HepG2 (cell line): ENCODE data around the gene NOTO. TPM values are rescaled to one million over a fixed set of nuclear protein-coding genes. Genes with fewer than 3 reads are reported as not detected.

Source experiments
- AGO2 ChIP-seq: fragments of 200-400 bp; formaldehyde crosslinking; optimal IDR thresholded peaks from 2 replicates; pipeline ENCODE3; 2017; ENCODE audit warnings: mild to moderate bottlenecking, low read depth, low read length, moderate library complexity
- FOXK2 ChIP-seq: fragments of 450-650 bp; IDR thresholded peaks from 2 replicates; pipeline ENCODE4 v1.6.1; 2016
- GZF1 ChIP-seq: sonication (generic); formaldehyde crosslinking; IDR thresholded peaks from 2 replicates; pipeline ENCODE4 v1.5.1; 2020; ENCODE audit warnings: mild to moderate bottlenecking, missing genetic modification reagents
- HNF4A ChIP-seq: sonication (generic); formaldehyde crosslinking; IDR thresholded peaks from 2 replicates; pipeline ENCODE4 v1.4.0; 2020; ENCODE audit warnings: missing genetic modification reagents
- ISX ChIP-seq: sonication (generic); formaldehyde crosslinking; conservative IDR thresholded peaks from 2 replicates; pipeline ENCODE4 v1.5.0; 2020; ENCODE audit warnings: missing genetic modification reagents
- JUNB ChIP-seq: sonication (generic); formaldehyde crosslinking; IDR thresholded peaks from 2 replicates; pipeline ENCODE4 v1.8.0; 2022; ENCODE audit warnings: missing genetic modification reagents, mild to moderate bottlenecking, borderline replicate concordance
- MAFK ChIP-seq, 2 experiments: IDR thresholded peaks in 1 of 2; conservative IDR thresholded peaks in 1 of 2; 2 replicates each; pipeline ENCODE4 v1.6.1; 2011; ENCODE audit warnings: improper control_type of control experiment in 2 of 2, low read length in 2 of 2
- MBNL3 ChIP-seq: fragments of 250-450 bp; sonication (Bioruptor Pico); conservative IDR thresholded peaks from 2 replicates; pipeline ENCODE4 v1.8.0; 2022; ENCODE audit warnings: mild to moderate bottlenecking, inconsistent platforms
- NCOA1 ChIP-seq: sonication (generic); formaldehyde crosslinking; IDR thresholded peaks from 2 replicates; pipeline ENCODE4 v1.9.0; 2021; ENCODE audit warnings: missing genetic modification reagents
- YEATS4 ChIP-seq: sonication (generic); formaldehyde crosslinking; IDR thresholded peaks from 2 replicates; pipeline ENCODE4 v1.4.0; 2020; ENCODE audit warnings: missing genetic modification reagents, borderline replicate concordance
- ZBTB7A ChIP-seq: sonication (generic); formaldehyde crosslinking; IDR thresholded peaks from 2 replicates; pipeline ENCODE4 v1.8.0; 2022; ENCODE audit warnings: mild to moderate bottlenecking, missing genetic modification reagents
- ZFX ChIP-seq: sonication (generic); formaldehyde crosslinking; IDR thresholded peaks from 2 replicates; pipeline ENCODE4 v1.4.0; 2020; ENCODE audit warnings: mild to moderate bottlenecking, low read depth, missing genetic modification reagents, moderate library complexity
- ZNF180 ChIP-seq: sonication (generic); formaldehyde crosslinking; IDR thresholded peaks from 2 replicates; pipeline ENCODE4 v1.4.0; 2020; ENCODE audit warnings: low read depth, missing genetic modification reagents, borderline replicate concordance
- ZNF350 ChIP-seq: sonication (generic); formaldehyde crosslinking; IDR thresholded peaks from 2 replicates; pipeline ENCODE4 v1.4.0; 2020; ENCODE audit warnings: mild to moderate bottlenecking, low read depth, missing genetic modification reagents, borderline replicate concordance
- ZNF674 ChIP-seq: sonication (generic); formaldehyde crosslinking; IDR thresholded peaks from 2 replicates; pipeline ENCODE4 v1.5.0; 2020; ENCODE audit warnings: low read depth, mild to moderate bottlenecking, missing genetic modification reagents
- ZNF776 ChIP-seq: sonication (generic); formaldehyde crosslinking; IDR thresholded peaks from 2 replicates; pipeline ENCODE4 v1.4.0; 2020; ENCODE audit warnings: mild to moderate bottlenecking, missing genetic modification reagents
- ZSCAN12 ChIP-seq: sonication (generic); formaldehyde crosslinking; IDR thresholded peaks from 2 replicates; pipeline ENCODE4 v1.9.0; 2021; ENCODE audit warnings: mild to moderate bottlenecking, missing genetic modification reagents
- polyA plus RNA-seq, 8 experiments: library from polyadenylated mRNA; depleted of rRNA in 3 of 8; stranded (reverse) in 7 of 8; unstranded in 1 of 8; fragments of >200 nt; fragmentation: Illumina TruSeq in 4 of 8; extraction: Trizol in 4 of 8; gene quantifications; 2 replicates each; pipeline versions ENCODE4 v1.2.1 to v1.2.3, GENCODE V29; 2011 to 2016; ENCODE audit warnings: low read depth in 4 of 8, missing spikeins in 1 of 8, mixed read lengths in 1 of 8; ENCODE audit not compliant: insufficient read depth in 1 of 8
- total RNA-seq, 5 experiments: library from RNA; depleted of rRNA; stranded (reverse); fragments of >200 nt; fragmentation: Illumina TruSeq; extraction: Trizol; gene quantifications; 2 replicates each; pipeline ENCODE4 v1.2.3, GENCODE V29; 2016; ENCODE audit warnings: low read depth in 1 of 5
- TF ChIP-seq, protein P1 (sequence below): sonication (generic); formaldehyde crosslinking; IDR thresholded peaks from 2 replicates; pipeline ENCODE4 v1.4.0; 2020; ENCODE audit warnings: mild to moderate bottlenecking, missing genetic modification reagents
- TF ChIP-seq, protein P2 (sequence below): IDR thresholded peaks from 2 replicates; pipeline ENCODE4 v1.6.1; 2016
- TF ChIP-seq, protein P3 (sequence below): IDR thresholded peaks from 2 replicates; pipeline ENCODE4 v1.6.1; 2016; ENCODE audit warnings: low read depth

The NOTO gene
- total and polyA plus RNA-seq, 2 of the 13 experiments (the other 11 are each of a cell fraction or from before 2014, with no cell fraction given), result not detected

DNA sequence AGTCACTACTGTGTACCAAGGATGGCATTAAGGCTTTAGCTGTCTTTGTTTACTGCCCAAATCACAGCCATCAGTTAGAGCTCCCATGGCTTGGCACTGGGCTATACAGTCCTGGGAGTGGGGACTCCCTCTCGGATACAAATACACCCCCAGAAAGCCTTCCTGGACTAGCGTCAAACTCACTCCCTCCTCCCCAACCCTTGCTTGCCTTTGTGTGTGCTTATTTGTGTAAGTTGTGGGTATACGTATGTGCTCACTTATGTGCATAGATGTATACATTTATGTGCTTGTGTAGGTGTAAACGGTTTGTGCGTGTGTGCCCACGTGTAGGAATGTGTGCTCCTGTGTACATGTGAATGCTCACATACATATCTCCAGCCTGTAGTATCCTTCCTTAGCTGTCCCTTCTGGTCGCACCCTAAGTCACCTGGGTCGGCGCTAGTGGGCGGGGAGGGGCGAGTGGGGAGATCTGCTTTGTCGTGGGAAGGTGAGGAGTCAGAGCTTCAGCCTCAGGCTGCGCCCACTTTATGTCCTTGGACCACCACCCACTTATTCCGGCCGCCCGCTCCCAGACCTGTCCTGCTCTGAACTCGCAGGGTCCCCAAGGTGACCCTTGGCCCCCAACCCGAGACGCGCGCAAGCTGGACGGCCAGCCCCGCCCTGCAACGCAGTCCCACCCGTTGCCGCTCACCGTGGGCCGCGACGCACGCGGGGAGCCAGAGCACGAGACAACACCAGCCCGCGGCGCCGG is 30.2 kb downstream of the NOTO start (continued):
- TF ChIP-seq GZF1 (CRISPR knock-in tag), result no peak
- no peak for TF ChIP-seq YEATS4
- 0 out of 2 replicates have a peak, but pooled peaks have one; percentile 48 for TF ChIP-seq ZBTB7A (CRISPR knock-in tag)
- peak; percentile 28 for TF ChIP-seq ZNF776
- TF ChIP-seq JUNB, result no peak
- no peak for TF ChIP-seq ZFX
- TF ChIP-seq HNF4A (CRISPR knock-in tag), result no peak; the same call in 1 of the 2 replicates
- TF ChIP-seq, protein P1, sequence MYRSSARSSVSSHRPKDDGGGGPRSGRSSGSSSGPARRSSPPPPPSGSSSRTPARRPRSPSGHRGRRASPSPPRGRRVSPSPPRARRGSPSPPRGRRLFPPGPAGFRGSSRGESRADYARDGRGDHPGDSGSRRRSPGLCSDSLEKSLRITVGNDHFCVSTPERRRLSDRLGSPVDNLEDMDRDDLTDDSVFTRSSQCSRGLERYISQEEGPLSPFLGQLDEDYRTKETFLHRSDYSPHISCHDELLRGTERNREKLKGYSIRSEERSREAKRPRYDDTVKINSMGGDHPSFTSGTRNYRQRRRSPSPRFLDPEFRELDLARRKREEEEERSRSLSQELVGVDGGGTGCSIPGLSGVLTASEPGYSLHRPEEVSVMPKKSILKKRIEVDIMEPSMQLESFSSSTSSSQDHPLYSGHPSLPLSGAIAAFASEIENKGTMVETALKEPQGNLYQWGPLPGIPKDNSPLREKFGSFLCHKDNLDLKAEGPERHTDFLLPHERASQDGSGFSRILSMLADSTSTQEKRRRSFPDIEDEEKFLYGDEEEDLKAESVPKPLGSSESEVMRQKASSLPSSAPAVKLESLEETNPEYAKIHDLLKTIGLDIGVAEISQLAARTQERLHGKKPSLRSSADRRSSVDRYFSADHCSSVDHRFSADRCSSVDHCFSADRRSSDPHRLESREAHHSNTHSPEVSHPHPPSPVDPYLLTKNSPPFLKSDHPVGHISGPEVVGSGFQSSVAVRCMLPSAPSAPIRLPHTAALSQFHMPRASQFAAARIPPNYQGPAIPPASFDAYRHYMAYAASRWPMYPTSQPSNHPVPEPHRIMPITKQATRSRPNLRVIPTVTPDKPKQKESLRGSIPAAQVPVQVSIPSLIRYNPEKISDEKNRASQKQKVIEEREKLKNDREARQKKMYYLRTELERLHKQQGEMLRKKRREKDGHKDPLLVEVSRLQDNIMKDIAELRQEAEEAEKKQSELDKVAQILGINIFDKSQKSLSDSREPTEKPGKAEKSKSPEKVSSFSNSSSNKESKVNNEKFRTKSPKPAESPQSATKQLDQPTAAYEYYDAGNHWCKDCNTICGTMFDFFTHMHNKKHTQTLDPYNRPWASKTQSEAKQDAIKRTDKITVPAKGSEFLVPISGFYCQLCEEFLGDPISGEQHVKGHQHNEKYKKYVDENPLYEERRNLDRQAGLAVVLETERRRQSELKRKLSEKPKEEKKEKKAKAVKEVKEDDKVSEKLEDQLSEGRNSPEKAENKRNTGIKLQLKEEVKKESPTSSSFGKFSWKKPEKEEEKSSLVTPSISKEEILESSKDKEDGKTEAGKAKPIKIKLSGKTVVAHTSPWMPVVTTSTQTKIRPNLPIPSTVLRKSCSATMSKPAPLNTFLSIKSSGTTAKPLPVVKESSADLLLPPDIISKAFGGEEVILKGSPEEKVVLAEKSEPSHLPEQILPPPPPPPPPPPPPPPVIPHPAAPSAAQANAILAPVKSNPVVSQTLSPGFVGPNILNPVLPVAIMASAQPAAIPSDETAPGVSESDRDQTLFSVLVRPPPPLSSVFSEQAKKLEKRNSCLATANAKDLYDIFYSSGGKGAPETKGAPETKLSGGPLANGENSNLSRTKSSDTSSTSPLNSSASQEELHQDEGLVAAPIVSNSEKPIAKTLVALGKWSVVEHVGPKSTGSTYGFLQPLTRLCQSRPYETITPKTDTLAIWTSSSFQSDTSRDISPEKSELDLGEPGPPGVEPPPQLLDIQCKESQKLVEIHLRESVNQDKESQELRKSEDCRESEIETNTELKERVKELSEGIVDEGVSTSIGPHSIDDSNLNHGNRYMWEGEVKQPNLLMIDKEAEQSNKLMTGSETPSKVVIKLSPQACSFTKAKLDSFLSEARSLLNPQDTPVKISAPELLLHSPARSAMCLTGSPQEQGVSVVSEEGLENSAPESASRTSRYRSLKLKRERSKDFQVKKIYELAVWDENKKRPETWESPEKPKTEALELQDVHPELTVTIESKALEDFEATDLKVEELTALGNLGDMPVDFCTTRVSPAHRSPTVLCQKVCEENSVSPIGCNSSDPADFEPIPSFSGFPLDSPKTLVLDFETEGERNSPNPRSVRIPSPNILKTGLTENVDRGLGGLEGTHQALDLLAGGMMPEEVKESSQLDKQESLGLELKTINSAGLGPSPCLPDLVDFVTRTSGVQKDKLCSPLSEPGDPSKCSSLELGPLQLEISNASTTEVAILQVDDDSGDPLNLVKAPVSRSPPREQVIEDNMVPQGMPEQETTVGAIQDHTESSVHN (CRISPR knock-in tag), result 0 out of 2 replicates have a peak, but pooled peaks have one; percentile 38
- TF ChIP-seq AGO2, result no peak
- no peak for TF ChIP-seq ISX (CRISPR knock-in tag)
- TF ChIP-seq, protein P2, sequence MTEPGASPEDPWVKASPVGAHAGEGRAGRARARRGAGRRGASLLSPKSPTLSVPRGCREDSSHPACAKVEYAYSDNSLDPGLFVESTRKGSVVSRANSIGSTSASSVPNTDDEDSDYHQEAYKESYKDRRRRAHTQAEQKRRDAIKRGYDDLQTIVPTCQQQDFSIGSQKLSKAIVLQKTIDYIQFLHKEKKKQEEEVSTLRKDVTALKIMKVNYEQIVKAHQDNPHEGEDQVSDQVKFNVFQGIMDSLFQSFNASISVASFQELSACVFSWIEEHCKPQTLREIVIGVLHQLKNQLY (CRISPR knock-in tag), result no peak
- TF ChIP-seq, protein P3, sequence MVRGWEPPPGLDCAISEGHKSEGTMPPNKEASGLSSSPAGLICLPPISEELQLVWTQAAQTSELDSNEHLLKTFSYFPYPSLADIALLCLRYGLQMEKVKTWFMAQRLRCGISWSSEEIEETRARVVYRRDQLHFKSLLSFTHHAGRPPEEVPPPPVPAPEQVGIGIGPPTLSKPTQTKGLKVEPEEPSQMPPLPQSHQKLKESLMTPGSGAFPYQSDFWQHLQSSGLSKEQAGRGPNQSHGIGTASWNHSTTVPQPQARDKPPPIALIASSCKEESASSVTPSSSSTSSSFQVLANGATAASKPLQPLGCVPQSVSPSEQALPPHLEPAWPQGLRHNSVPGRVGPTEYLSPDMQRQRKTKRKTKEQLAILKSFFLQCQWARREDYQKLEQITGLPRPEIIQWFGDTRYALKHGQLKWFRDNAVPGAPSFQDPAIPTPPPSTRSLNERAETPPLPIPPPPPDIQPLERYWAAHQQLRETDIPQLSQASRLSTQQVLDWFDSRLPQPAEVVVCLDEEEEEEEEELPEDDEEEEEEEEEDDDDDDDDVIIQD (CRISPR knock-in tag), result no peak
- TF ChIP-seq NCOA1 (CRISPR knock-in tag), result no peak
- TF ChIP-seq ZSCAN12, result no peak
- TF ChIP-seq ZNF180 (CRISPR knock-in tag), result no peak
- TF ChIP-seq MBNL3 (CRISPR knock-in tag), result no peak
- TF ChIP-seq ZNF674 (CRISPR knock-in tag), result no peak
- no peak for TF ChIP-seq ZNF350 (CRISPR knock-in tag)
- no peak for TF ChIP-seq FOXK2
- TF ChIP-seq MAFK (conservative IDR thresholded peaks at IDR 0.05 in 1 of 2, IDR thresholded peaks at IDR 0.05 in 1 of 2; ENCODE audit: low read length in 2 of 2), result no peak
